Panc1 (cell line): ENCODE measurements around the gene CORIN. TPM values are rescaled to one million over a fixed set of nuclear protein-coding genes. Genes with fewer than 3 reads are reported as not detected.

ENCODE experiments used
- ATAC-seq: fragments of 200-7000 bp; cut with Tn5 transposase; 2 replicates; pipeline ENCODE4 v1.9.1; 2020; ENCODE audit warnings: mild to moderate bottlenecking, moderate library complexity
- BruUV-seq: library from RNA; stranded (reverse); fragments of 400-500 nt; replicated peaks from 2 replicates; lab custom pipeline; 2021; lab: Mats Ljungman, UMichigan
- CTCF ChIA-PET: fragments of 300-600 bp; sonication (Branson Sonifier 250); formaldehyde crosslinking; loops from one replicate; lab custom pipeline; 2022; ENCODE audit warnings: antibody characterized with exemption; lab: Charles Lee
- POLR2A ChIA-PET: fragments of 300-600 bp; sonication (Branson Sonifier 250); formaldehyde crosslinking; loops from one replicate; lab custom pipeline; 2022; ENCODE audit warnings: antibody characterized with exemption; lab: Charles Lee
- DNase-seq: peaks from one replicate; pipeline ENCODE4 v3.0.0-alpha.2; 2010; ENCODE audit warnings: low read depth, low spot score
- H3K27ac ChIP-seq: 2 replicates; pipeline ENCODE4 v1.5.1; 2011; ENCODE audit warnings: mild to moderate bottlenecking, low read length, inconsistent platforms
- H3K27me3 ChIP-seq: fragments of 200-500 bp; sonication (Bioruptor generic); 2 replicates; pipeline ENCODE4 v1.6.0; 2014; ENCODE audit warnings: low read length, inconsistent platforms; ENCODE audit not compliant: control insufficient read depth, insufficient read depth
- H3K36me3 ChIP-seq: fragments of 200-500 bp; sonication (Bioruptor generic); 2 replicates; pipeline ENCODE4 v1.5.1; 2014; ENCODE audit warnings: inconsistent platforms, mild to moderate bottlenecking, low read length, moderate library complexity; ENCODE audit not compliant: control insufficient read depth, insufficient read depth
- H3K4me1 ChIP-seq: 2 replicates; pipeline ENCODE4 v1.5.1; 2011; ENCODE audit warnings: inconsistent platforms, mild to moderate bottlenecking, low read length, moderate library complexity; ENCODE audit not compliant: control insufficient read depth, insufficient read depth
- H3K4me3 ChIP-seq, 2 experiments: 2 replicates each; pipeline ENCODE4 v1.5.1; 2011 to 2012; ENCODE audit warnings: low read depth in 2 of 2, low read length in 2 of 2, mild to moderate bottlenecking in 2 of 2, inconsistent platforms in 1 of 2, moderate library complexity in 1 of 2
- H3K9me3 ChIP-seq: fragments of 200-500 bp; sonication (Bioruptor generic); 2 replicates; pipeline ENCODE4 v1.5.1; 2014; ENCODE audit warnings: low read depth, mild to moderate bottlenecking, inconsistent platforms, low read length, moderate library complexity; ENCODE audit not compliant: control insufficient read depth, insufficient read depth
- CTCF ChIP-seq: fragments of 450-650 bp; IDR thresholded peaks from 2 replicates; pipeline ENCODE4 v1.5.1; 2017; ENCODE audit warnings: mild to moderate bottlenecking
- POLR2AphosphoS5 ChIP-seq: IDR thresholded peaks from 2 replicates; pipeline ENCODE4 v1.6.1; 2012; ENCODE audit warnings: mild to moderate bottlenecking, low read depth, low read length, moderate library complexity
- REST ChIP-seq, 2 experiments: IDR thresholded peaks; 2 replicates each; pipeline ENCODE4 v1.6.1; 2011 to 2012; ENCODE audit warnings: low read depth in 2 of 2, control low read depth in 1 of 2, low read length in 1 of 2, mild to moderate bottlenecking in 1 of 2, moderate library complexity in 1 of 2; ENCODE audit not compliant: insufficient read depth in 1 of 2
- SIN3A ChIP-seq: IDR thresholded peaks from 2 replicates; pipeline ENCODE4 v1.6.1; 2012; ENCODE audit warnings: low read depth, mild to moderate bottlenecking, low read length, moderate library complexity, borderline replicate concordance; ENCODE audit not compliant: insufficient read depth
- TCF7L2 ChIP-seq: IDR thresholded peaks from 2 replicates; pipeline ENCODE4 v1.6.1; 2011; ENCODE audit warnings: mild to moderate bottlenecking, low read depth, low read length, inconsistent platforms
- in situ Hi-C: cut with HindIII; loops from 2 replicates; pipeline ENCODE4 v1.10.0; 2016; ENCODE audit warnings: low sequenced_read_pairs, low pct_unique_long_range_greater_than_20kb
- intact Hi-C: fragments of 100-400 bp; cut with micrococcal nuclease; formaldehyde crosslinking; loops from one replicate; pipeline ENCODE4 v1.10.0; 2022; ENCODE audit not compliant: unreplicated experiment
- total RNA-seq: library from RNA; stranded (reverse); gene quantifications from one replicate; pipeline ENCODE4 v1.2.1, GENCODE V29; 2021; ENCODE audit not compliant: unreplicated experiment

Gene CORIN
- total RNA-seq, 1 experiment from 2014 or later, result not detected

GRCh38 chr4:47840291-47840690 lies 2.4 kb upstream of the CORIN start:
- Histone ChIP-seq H3K4me1 (no peaks in the 10 kb centered on the region), H3K36me3 (no peaks in the 10 kb centered on the region; the same call in 1 of the 2 replicates), H3K27me3 (no peaks in the 10 kb centered on the region), H3K27ac (no peak overlapping the region), H3K4me3 (no peak overlapping the region), H3K9me3 (no peaks in the 10 kb centered on the region)
- no TSS peak for BruUV-seq
- no peak for TF ChIP-seq SIN3A
- TF ChIP-seq TCF7L2, result no peak
- TF ChIP-seq REST (IDR thresholded peaks at IDR 0.05; ENCODE audit: insufficient read depth in 1 of 2, low read depth in 2 of 2, low read length in 1 of 2), result no peak
- TF ChIP-seq CTCF, result no peak
- TF ChIP-seq POLR2AphosphoS5, result no peak
- ChIA-PET POLR2A (no interaction called here), CTCF (interaction anchor here (1.1 kb wide), 1 partner anchor 125 kb away, joined by 3 read pairs; no protein-coding TSS in a partner anchor)
- no peak for ATAC-seq
- DNase-seq, result no peak
- in situ Hi-C loops (no loop called here), intact Hi-C loops (no loop called here)

- ChIA-PET CTCF (interaction anchor here (1.1 kb wide), 1 partner anchor 124 kb away, joined by 3 read pairs; no protein-coding TSS in a partner anchor), POLR2A (no interaction called here)
- Histone ChIP-seq H3K27ac (no peak overlapping the region), H3K36me3 (no peaks in the 10 kb centered on the region; the same call in 1 of the 2 replicates), H3K9me3 (no peaks in the 10 kb centered on the region), H3K4me3 (no peak overlapping the region), H3K27me3 (no peaks in the 10 kb centered on the region), H3K4me1 (no peaks in the 10 kb centered on the region)
- TF ChIP-seq REST (IDR thresholded peaks at IDR 0.05; ENCODE audit: insufficient read depth in 1 of 2, low read depth in 2 of 2, low read length in 1 of 2) (no peak), CTCF (peak; percentile 31; the same call in 1 of the 2 replicates), SIN3A (no peak), TCF7L2 (no peak), POLR2AphosphoS5 (no peak)
- intact Hi-C loops (loop anchor here (5.0 kb wide), 2 partner anchors 152 to 172 kb away; no protein-coding TSS in a partner anchor), in situ Hi-C loops (no loop called here)
- BruUV-seq, result no TSS peak
- ATAC-seq, result no peak
- no peak for DNase-seq
Observed at GRCh38 chr4:47839259-47839658, 1.4 kb upstream of the CORIN start.
